ENCODE data around the gene FAM181A.
A peak's percentile ranks its signal among the peaks of the same experiment; 100 is the strongest.

FAM181A gene

GRCh38 chr14:93951635-93952540, 24.7 kb downstream of the FAM181A start:
- DNase-seq, result peak in 1 of 3 donors; percentile 27

GRCh38 chr14:93952829-93953228, 25.7 kb downstream of the FAM181A start:
- DNase-seq, result no peak

- no peak for DNase-seq
Observed at GRCh38 chr14:93953263-93953662, 26.1 kb downstream of the FAM181A start.

GRCh38 chr14:93953739-93954515, 26.8 kb downstream of the FAM181A start:
- DNase-seq, result peak in 2 of 3 donors; percentile 46 to 48

- DNase-seq, result no peak
Observed at GRCh38 chr14:93954516-93954830, 27.3 kb downstream of the FAM181A start.

GRCh38 chr14:93954900-93955849, 28.0 kb downstream of the FAM181A start:
- DNase-seq, result peak; percentile 83 to 86 (median 84)

GRCh38 chr14:93955850-93956481, 28.8 kb downstream of the FAM181A start:
- no peak for DNase-seq

- DNase-seq, result no peak
Observed at GRCh38 chr14:93956514-93957332, 29.6 kb downstream of the FAM181A start.

GRCh38 chr14:93957333-93957710, 30.2 kb downstream of the FAM181A start:
- DNase-seq, result no peak

GRCh38 chr14:93957751-93958566, 30.8 kb downstream of the FAM181A start:
- no peak for DNase-seq

- DNase-seq, result no peak
Observed at GRCh38 chr14:93958567-93959238, 31.6 kb downstream of the FAM181A start.

- peak; percentile 93 to 94 (median 94) for DNase-seq
Observed at GRCh38 chr14:93959239-93960107, 32.3 kb downstream of the FAM181A start.

- DNase-seq, result peak in 1 of 3 donors; percentile 41
Observed at GRCh38 chr14:93960108-93960475, 32.9 kb downstream of the FAM181A start.

- no peak for DNase-seq
Observed at GRCh38 chr14:93960774-93961438, 33.8 kb downstream of the FAM181A start.

- no peak for DNase-seq
Observed at GRCh38 chr14:93961620-93962019, 34.5 kb downstream of the FAM181A start.

GRCh38 chr14:93962701-93963601, 35.8 kb downstream of the FAM181A start:
- DNase-seq, result peak; percentile 56 to 61 (median 60)

- DNase-seq, result no peak
Observed at GRCh38 chr14:93963692-93964091, 36.5 kb downstream of the FAM181A start.
